NCI-H510A (cell line): ENCODE results near the gene MTHFD2L.
"Not testable (repeated sequence)": the region's sequence is repeated elsewhere in the genome, so short reads cannot be mapped to it uniquely, and the experiment has no call there.

ENCODE experiments used
- DNase-seq: peaks from one replicate; lab custom pipeline; 2025; lab: John Stamatoyannopoulos, UW

The MTHFD2L gene

GRCh38 chr4:74335341-74336021 lies 177.6 kb downstream of the MTHFD2L start:
- DNase-seq, result no peak

DNA sequence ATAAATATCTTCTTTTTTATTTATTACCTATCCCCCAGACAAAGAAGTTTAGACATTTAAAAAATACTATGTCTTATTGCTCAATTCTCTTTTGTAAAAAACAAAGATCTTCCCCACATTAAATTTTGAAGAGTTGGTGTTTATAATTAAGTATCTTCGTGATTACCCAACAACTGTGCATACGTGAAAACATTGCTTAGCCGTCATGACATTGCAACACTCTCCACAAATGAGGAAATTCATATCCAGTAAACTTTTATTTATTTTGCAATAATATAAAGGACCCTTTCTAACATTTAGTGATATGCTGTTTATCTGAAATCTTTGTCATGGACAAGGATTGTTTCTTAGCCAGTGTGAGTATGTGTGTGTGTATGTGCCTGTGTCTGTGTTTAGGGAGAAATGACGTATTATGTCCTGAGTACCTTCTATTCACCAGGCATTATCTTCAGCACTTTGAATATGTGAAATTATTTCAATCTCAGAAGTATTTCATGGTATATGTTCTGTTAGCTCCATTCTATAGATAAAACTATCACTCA lies 180.9 kb downstream of the MTHFD2L start:
- no peak for DNase-seq

GRCh38 chr4:74339501-74339900 lies 181.6 kb downstream of the MTHFD2L start:
- no peak for DNase-seq

DNA sequence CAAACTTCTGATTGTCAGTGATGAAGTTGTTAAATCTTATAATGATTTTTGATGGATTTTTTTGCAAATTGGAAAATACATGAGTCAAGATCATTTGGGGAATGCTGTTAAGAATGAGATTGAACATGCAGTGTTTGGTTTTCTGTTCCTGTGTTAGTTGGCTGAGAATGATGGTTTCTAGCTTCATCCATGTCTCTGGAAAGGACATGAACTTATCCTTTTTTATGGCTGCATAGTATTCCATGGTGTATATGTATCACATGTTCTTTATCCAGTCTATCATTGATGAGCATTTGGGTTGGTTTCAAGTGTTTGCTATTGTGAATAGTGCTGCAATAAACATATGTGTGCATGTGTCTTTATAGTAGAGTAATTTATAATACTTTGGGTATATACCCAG lies 182.5 kb downstream of the MTHFD2L start:
- not testable (repeated sequence) for DNase-seq

- DNase-seq, result no peak
Measured at GRCh38 chr4:74344031-74344430, 186.1 kb downstream of the MTHFD2L start.
